A673 (cell line): Measurements from ENCODE around the gene FAM83G. TPM values are rescaled to one million over a fixed set of nuclear protein-coding genes. Genes with fewer than 3 reads are reported as not detected.
"Not testable (repeated sequence)": the region's sequence is repeated elsewhere in the genome, so short reads cannot be mapped to it uniquely, and the experiment has no call there.

Experiments used
- BruUV-seq: library from RNA; stranded (reverse); fragments of 400-500 nt; replicated peaks from 2 replicates; lab custom pipeline; 2021; lab: Mats Ljungman, UMichigan
- CTCF ChIA-PET: fragments of 300-600 bp; sonication (Branson Sonifier 250); formaldehyde crosslinking; loops from one replicate; lab custom pipeline; 2022; ENCODE audit warnings: antibody characterized with exemption; lab: Charles Lee
- POLR2A ChIA-PET: fragments of 300-600 bp; sonication (Branson Sonifier 250); formaldehyde crosslinking; loops from one replicate; lab custom pipeline; 2022; ENCODE audit warnings: antibody characterized with exemption; ENCODE audit not compliant: low non-redundant PET; lab: Charles Lee
- DNase-seq: peaks from one replicate; pipeline ENCODE4 v3.0.0-alpha.2; 2015; ENCODE audit warnings: low spot score
- H3K27ac ChIP-seq: fragments of 200-600 bp; sonication (generic); 2 replicates; pipeline ENCODE4 v1.5.1; 2016; ENCODE audit warnings: mixed run types, low read depth, mild to moderate bottlenecking, mixed read lengths, antibody characterized with exemption, low read length; ENCODE audit not compliant: poor library complexity, severe bottlenecking
- H3K27me3 ChIP-seq: fragments of 200-600 bp; sonication (generic); replicated peaks from 2 replicates; pipeline ENCODE4 v1.6.1; 2017; ENCODE audit warnings: mixed run types, low read depth, mild to moderate bottlenecking, mixed read lengths, antibody characterized with exemption, low read length; ENCODE audit not compliant: insufficient read depth, poor library complexity
- H3K36me3 ChIP-seq: fragments of 200-600 bp; sonication (generic); 2 replicates; pipeline ENCODE4 v1.6.1; 2016; ENCODE audit warnings: mixed run types, mild to moderate bottlenecking, mixed read lengths, antibody characterized with exemption, low read length; ENCODE audit not compliant: insufficient read depth, poor library complexity, severe bottlenecking
- H3K4me1 ChIP-seq: fragments of 200-600 bp; sonication (generic); 2 replicates; pipeline ENCODE4 v1.6.1; 2017; ENCODE audit warnings: mixed run types, mild to moderate bottlenecking, mixed read lengths, antibody characterized with exemption, low read length; ENCODE audit not compliant: insufficient read depth, poor library complexity, severe bottlenecking
- H3K4me3 ChIP-seq: fragments of 200-600 bp; sonication (generic); 2 replicates; pipeline ENCODE4 v1.5.1; 2016; ENCODE audit warnings: low read depth, mixed run types, mild to moderate bottlenecking, mixed read lengths, low read length; ENCODE audit not compliant: poor library complexity, severe bottlenecking
- H3K9me3 ChIP-seq: fragments of 200-600 bp; sonication (generic); 2 replicates; pipeline ENCODE4 v1.6.1; 2016; ENCODE audit warnings: mixed run types, low read depth, mild to moderate bottlenecking, mixed read lengths, antibody characterized with exemption, low read length; ENCODE audit not compliant: poor library complexity, severe bottlenecking
- CTCF ChIP-seq: fragments of 300-800, 200-600 bp; sonication (generic); conservative IDR thresholded peaks from 2 replicates; pipeline ENCODE4 v1.5.1; 2017; ENCODE audit warnings: low read depth, mild to moderate bottlenecking, antibody characterized with exemption, low read length, moderate library complexity, mixed read lengths
- EZH2 ChIP-seq: fragments of 200-600 bp; sonication (generic); IDR thresholded peaks from 2 replicates; pipeline ENCODE4 v1.6.1; 2017; ENCODE audit warnings: borderline replicate concordance, low read depth, mild to moderate bottlenecking, mixed read lengths, antibody characterized with exemption, low read length; ENCODE audit not compliant: poor library complexity, severe bottlenecking
- intact Hi-C: fragments of 100-400 bp; cut with micrococcal nuclease; formaldehyde crosslinking; loops from one replicate; pipeline ENCODE4 v1.10.0; 2022; ENCODE audit not compliant: unreplicated experiment
- total RNA-seq: library from RNA; stranded (reverse); gene quantifications from 2 replicates; pipeline ENCODE4 v1.2.3, GENCODE V29; 2021

Gene FAM83G
- total RNA-seq, 1 experiment from 2014 or later = 12.4 TPM

GRCh38 chr17:18957831-18958230 is 46.7 kb downstream of the FAM83G start:
- ChIA-PET CTCF (no interaction called here), POLR2A (interaction anchor here (0.6 kb wide), 1 partner anchor 10 kb away, joined by 5 read pairs; no protein-coding TSS in a partner anchor)
- no peak for TF ChIP-seq CTCF
- no peak for TF ChIP-seq EZH2
- H3K4me1 ChIP-seq = no peaks in the 10 kb centered on the region
- no peaks in the 10 kb centered on the region for H3K36me3 ChIP-seq
- H3K4me3 ChIP-seq = no peak overlapping the region
- no TSS peak for BruUV-seq
- no peaks in the 10 kb centered on the region for H3K27me3 ChIP-seq
- intact Hi-C loops = no loop called here
- H3K27ac ChIP-seq = no peak overlapping the region
- H3K9me3 ChIP-seq = no peaks in the 10 kb centered on the region
- no peak for DNase-seq

- intact Hi-C loops = no loop called here
- Histone ChIP-seq H3K9me3 (no peaks in the 10 kb centered on the region), H3K27me3 (no peaks in the 10 kb centered on the region), H3K4me3 (no peak overlapping the region), H3K36me3 (no peaks in the 10 kb centered on the region), H3K4me1 (no peaks in the 10 kb centered on the region), H3K27ac (no peak overlapping the region)
- no peak for DNase-seq
- ChIA-PET POLR2A (no interaction called here), CTCF (no interaction called here)
- TF ChIP-seq CTCF (no peak), EZH2 (no peak)
- BruUV-seq = no TSS peak
Measured at GRCh38 chr17:18956581-18956980, 48.0 kb downstream of the FAM83G start.

- H3K4me1 ChIP-seq, CTCF ChIA-PET, POLR2A ChIA-PET, H3K4me3 ChIP-seq, BruUV-seq, H3K9me3 ChIP-seq, DNase-seq, H3K36me3 ChIP-seq, intact Hi-C loops, H3K27ac ChIP-seq, H3K27me3 ChIP-seq: not testable (repeated sequence)
Measured at GRCh38 chr17:18956021-18956420, 48.5 kb downstream of the FAM83G start.

- ChIA-PET CTCF (interaction anchor here (0.7 kb wide), 1 partner anchor 23 kb away, joined by 3 read pairs; no protein-coding TSS in a partner anchor), POLR2A (no interaction called here)
- BruUV-seq = no TSS peak
- intact Hi-C loops = no loop called here
- H3K9me3 ChIP-seq = no peaks in the 10 kb centered on the region
- H3K4me1 ChIP-seq = no peaks in the 10 kb centered on the region
- no peak for TF ChIP-seq EZH2
- H3K27me3 ChIP-seq = no peaks in the 10 kb centered on the region
- no peak overlapping the region for H3K27ac ChIP-seq
- no peak overlapping the region for H3K4me3 ChIP-seq
- H3K36me3 ChIP-seq = no peaks in the 10 kb centered on the region
- DNase-seq = no peak
Measured at GRCh38 chr17:18955009-18955408, 49.6 kb downstream of the FAM83G start.
